Kasumi-1 (cell line): ENCODE results near the gene CYTIP.

Experiments used
- DNase-seq, 2 experiments: peaks; one replicate each; lab custom pipeline; 2025; lab: John Stamatoyannopoulos, UW

The CYTIP gene

GRCh38 chr2:157463002-157463401 lies 19.1 kb upstream of the CYTIP start:
- no peak for DNase-seq

- DNase-seq, result no peak
Measured at GRCh38 chr2:157460897-157461296, 17.0 kb upstream of the CYTIP start.

GRCh38 chr2:157460384-157460837 lies 16.5 kb upstream of the CYTIP start:
- DNase-seq, result no peak

GRCh38 chr2:157459486-157459885 lies 15.6 kb upstream of the CYTIP start:
- DNase-seq, result no peak

GRCh38 chr2:157447741-157448140 lies 3.9 kb upstream of the CYTIP start:
- DNase-seq, result no peak

GRCh38 chr2:157447031-157447430 lies 3.1 kb upstream of the CYTIP start:
- DNase-seq, result no peak

GRCh38 chr2:157444641-157445040 lies 752 bp upstream of the CYTIP start:
- no peak for DNase-seq

- DNase-seq, result no peak
Measured at GRCh38 chr2:157443090-157443489, 799 bp downstream of the CYTIP start.

GRCh38 chr2:157442636-157443035 lies 1.3 kb downstream of the CYTIP start:
- peak in 1 of 2 experiments; percentile 22 for DNase-seq

- DNase-seq, result no peak
Measured at GRCh38 chr2:157442191-157442590, 1.7 kb downstream of the CYTIP start.

GRCh38 chr2:157441072-157441454 lies 2.8 kb downstream of the CYTIP start:
- no peak for DNase-seq

- no peak for DNase-seq
Measured at GRCh38 chr2:157440404-157441071, 3.4 kb downstream of the CYTIP start.

GRCh38 chr2:157439824-157440186 lies 4.1 kb downstream of the CYTIP start:
- DNase-seq, result peak; percentile 49 to 59

- DNase-seq, result peak; percentile 32 to 35
Measured at GRCh38 chr2:157438863-157439823, 4.7 kb downstream of the CYTIP start.

GRCh38 chr2:157433394-157433793 lies 10.5 kb downstream of the CYTIP start:
- no peak for DNase-seq

GRCh38 chr2:157432475-157433106 lies 11.3 kb downstream of the CYTIP start:
- no peak for DNase-seq

GRCh38 chr2:157431176-157431575 lies 12.7 kb downstream of the CYTIP start:
- no peak for DNase-seq

- DNase-seq, result no peak
Measured at GRCh38 chr2:157428500-157429175, 15.3 kb downstream of the CYTIP start.

- DNase-seq, result no peak
Measured at GRCh38 chr2:157427922-157428303, 16.0 kb downstream of the CYTIP start.

GRCh38 chr2:157427003-157427921 lies 16.6 kb downstream of the CYTIP start:
- DNase-seq, result no peak

- DNase-seq, result no peak
Measured at GRCh38 chr2:157426477-157426994, 17.4 kb downstream of the CYTIP start.
